ENCODE measurements around the gene BRS3. TPM values are rescaled to one million over a fixed set of nuclear protein-coding genes. Genes with fewer than 3 reads are reported as not detected.
"Not testable (repeated sequence)": the region's sequence is repeated elsewhere in the genome, so short reads cannot be mapped to it uniquely, and the experiment has no call there.

BRS3 gene
- total RNA-seq (not detected), polyA plus RNA-seq (not detected)

DNA sequence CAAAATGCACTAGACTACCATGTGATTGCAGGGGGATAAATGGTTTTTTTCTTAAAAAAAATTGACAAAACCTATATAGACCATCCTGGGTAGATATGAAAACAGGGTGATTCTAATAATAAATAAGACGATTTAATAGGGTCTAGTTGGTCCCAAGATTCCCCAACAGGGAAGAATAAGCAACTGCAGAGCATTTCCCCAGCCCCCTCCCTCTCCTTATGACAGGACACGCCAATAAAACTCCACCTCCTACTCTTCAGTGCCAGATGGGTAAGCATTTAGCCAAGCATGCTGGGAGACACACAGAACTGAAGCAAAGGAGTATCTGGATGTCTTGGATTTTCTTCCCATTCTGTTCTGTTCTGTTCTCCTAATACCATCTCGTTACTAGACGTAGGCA, at the start of gene BRS3:
Gene BRS3 (plus strand): TSS at position 301 of the 400 bp plus-strand sequence. CDS start 168 bp downstream, outside the sequence.
- Mint-ChIP-seq H3K9me3 (no peaks in the 10 kb centered on the region), H3K27me3 (peaks cover 24 to 73% of the 10 kb centered on the region in 2 donors)
- CTCF ChIA-PET = no interaction called here

DNA sequence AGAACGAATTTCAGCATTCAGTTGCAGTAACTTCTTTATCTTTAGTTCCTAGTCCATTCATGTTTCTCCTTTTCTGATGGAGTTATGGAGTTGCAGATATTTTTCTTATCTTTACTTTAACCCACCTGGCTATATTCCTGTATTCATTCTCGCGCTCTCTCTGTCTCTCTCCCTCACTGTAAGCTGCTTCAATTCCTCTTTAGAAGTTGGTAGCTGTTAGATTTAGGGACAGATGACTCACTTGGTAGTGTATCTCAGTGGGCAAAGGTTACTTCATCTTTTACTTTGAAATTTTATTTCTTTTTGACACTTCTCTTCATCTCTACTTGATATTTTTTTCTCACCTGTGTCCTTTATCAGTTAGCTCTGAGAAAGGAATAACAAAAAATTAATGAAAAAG, 49.6 kb upstream of the BRS3 start:
- Histone ChIP-seq H3K4me3 (ENCODE audit: low read length) (no peak overlapping the region), H3K27ac (ENCODE audit: low read depth, low read length) (no peak overlapping the region), H3K4me1 (ENCODE audit: insufficient read depth, low read length) (no peaks in the 10 kb centered on the region), H3K27me3 (ENCODE audit: insufficient read depth, low read length, poor library complexity, severe bottlenecking) (no peaks in the 10 kb centered on the region), H3K36me3 (ENCODE audit: insufficient read depth, low read length) (no peaks in the 10 kb centered on the region), H3K9me3 (ENCODE audit: low read length) (no peaks in the 10 kb centered on the region)
- H3K4me3 Mint-ChIP-seq = no peak overlapping the region
- no peaks in the 10 kb centered on the region for H3K4me1 Mint-ChIP-seq
- H3K36me3 Mint-ChIP-seq = no peaks in the 10 kb centered on the region
- H3K27me3 Mint-ChIP-seq = peaks cover 5% of the 10 kb centered on the region in 2 donors
- no peak for DNase-seq
- POLR2A ChIA-PET = no interaction called here
- CTCF ChIA-PET = no interaction called here
- H3K27ac Mint-ChIP-seq = no peak overlapping the region
- no peaks in the 10 kb centered on the region for H3K9me3 Mint-ChIP-seq

More for the DNA sequence above, at the start of gene BRS3:
- Histone ChIP-seq H3K27ac (ENCODE audit: low read depth, low read length) (no peak within 1 kb of the TSS), H3K9me3 (ENCODE audit: low read length) (no peaks in the 10 kb centered on the region), H3K27me3 (ENCODE audit: insufficient read depth, low read length, poor library complexity, severe bottlenecking) (no peaks in the 10 kb centered on the region), H3K4me1 (ENCODE audit: insufficient read depth, low read length) (no peaks in the 10 kb centered on the region), H3K4me3 (ENCODE audit: low read length) (no peak within 1 kb of the TSS), H3K36me3 (ENCODE audit: insufficient read depth, low read length) (no peaks in the 10 kb centered on the region)
- Mint-ChIP-seq H3K4me1 (no peaks in the 10 kb centered on the region), H3K4me3 (no peak within 1 kb of the TSS), H3K27ac (no peak within 1 kb of the TSS), H3K36me3 (no peaks in the 10 kb centered on the region)
- POLR2A ChIA-PET = no interaction called here
- no peak for DNase-seq

DNA sequence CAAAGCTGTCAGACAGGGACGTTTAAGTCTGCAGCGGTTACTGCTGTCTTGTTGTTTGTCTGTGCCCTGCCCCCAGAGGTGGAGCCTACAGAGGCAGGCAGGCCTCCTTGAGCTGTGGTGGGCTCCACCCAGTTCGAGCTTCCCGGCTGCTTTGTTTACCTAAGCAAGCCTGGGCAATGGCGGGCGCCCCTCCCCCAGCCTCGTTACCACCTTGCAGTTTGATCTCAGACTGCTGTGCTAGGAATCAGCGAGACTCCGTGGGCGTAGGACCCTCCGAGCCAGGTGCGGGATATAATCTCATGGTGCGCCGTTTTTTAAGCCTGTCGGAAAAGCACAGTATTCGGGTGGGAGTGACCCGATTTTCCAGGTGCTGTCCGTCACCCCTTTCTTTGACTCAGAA, 42.1 kb upstream of the BRS3 start:
- H3K4me1 ChIP-seq (ENCODE audit: insufficient read depth, low read length); H3K27ac ChIP-seq (ENCODE audit: low read depth, low read length); H3K4me3 Mint-ChIP-seq; H3K36me3 Mint-ChIP-seq; DNase-seq; H3K27me3 Mint-ChIP-seq; H3K4me1 Mint-ChIP-seq; H3K4me3 ChIP-seq (ENCODE audit: low read length); H3K9me3 ChIP-seq (ENCODE audit: low read length); H3K9me3 Mint-ChIP-seq; H3K27ac Mint-ChIP-seq; H3K36me3 ChIP-seq (ENCODE audit: insufficient read depth, low read length); POLR2A ChIA-PET; CTCF ChIA-PET; H3K27me3 ChIP-seq (ENCODE audit: insufficient read depth, low read length, poor library complexity, severe bottlenecking): not testable (repeated sequence)

DNA sequence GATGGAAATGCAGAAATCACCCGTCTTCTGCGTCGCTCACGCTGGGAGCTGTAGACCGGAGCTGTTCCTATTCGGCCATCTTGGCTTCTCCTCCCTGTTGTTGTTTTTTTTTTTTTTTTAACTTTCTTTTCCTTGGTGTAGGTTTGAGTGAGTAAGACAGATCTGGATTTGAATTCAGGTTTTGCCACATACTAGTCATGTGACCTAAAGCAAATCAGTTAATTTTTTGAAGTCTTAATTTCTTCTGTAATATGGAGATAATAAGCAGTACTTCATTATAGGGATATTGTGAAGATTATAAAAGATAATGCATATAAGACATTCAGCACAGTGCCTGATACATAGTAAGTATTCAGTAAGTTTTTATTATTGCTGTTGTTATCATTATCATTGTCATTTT, 41.5 kb upstream of the BRS3 start:
- POLR2A ChIA-PET = no interaction called here
- Mint-ChIP-seq H3K27me3 (peaks cover 6 to 10% of the 10 kb centered on the region in 2 donors), H3K9me3 (no peaks in the 10 kb centered on the region), H3K4me3 (no peak overlapping the region), H3K27ac (no peak overlapping the region), H3K36me3 (no peaks in the 10 kb centered on the region), H3K4me1 (no peaks in the 10 kb centered on the region)
- Histone ChIP-seq H3K27ac (ENCODE audit: low read depth, low read length) (no peak overlapping the region), H3K4me1 (ENCODE audit: insufficient read depth, low read length) (no peaks in the 10 kb centered on the region), H3K27me3 (ENCODE audit: insufficient read depth, low read length, poor library complexity, severe bottlenecking) (no peaks in the 10 kb centered on the region), H3K9me3 (ENCODE audit: low read length) (no peaks in the 10 kb centered on the region), H3K4me3 (ENCODE audit: low read length) (no peak overlapping the region), H3K36me3 (ENCODE audit: insufficient read depth, low read length) (no peaks in the 10 kb centered on the region)
- DNase-seq = no peak
- CTCF ChIA-PET = no interaction called here

DNA sequence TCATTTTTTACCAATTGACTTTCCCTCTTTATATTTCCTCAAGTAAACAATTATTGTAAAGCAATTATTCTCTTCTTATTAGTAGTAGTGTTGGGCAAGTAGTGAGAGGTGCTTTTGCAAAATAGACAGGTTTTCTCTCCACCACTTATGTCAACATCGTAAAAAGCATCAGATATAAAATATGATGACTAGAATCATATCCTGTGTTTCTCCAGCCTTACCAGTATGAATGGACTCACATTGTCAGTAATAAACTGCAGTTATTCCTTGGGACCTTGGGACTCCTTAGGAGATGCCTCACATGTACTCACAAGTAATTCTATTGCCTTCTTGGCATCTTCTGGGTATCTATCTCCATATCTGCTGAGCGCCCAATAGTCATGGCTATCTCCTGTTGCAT, 40.4 kb upstream of the BRS3 start:
- POLR2A ChIA-PET = no interaction called here
- CTCF ChIA-PET = no interaction called here
- Histone ChIP-seq H3K36me3 (ENCODE audit: insufficient read depth, low read length) (no peaks in the 10 kb centered on the region), H3K4me1 (ENCODE audit: insufficient read depth, low read length) (no peaks in the 10 kb centered on the region), H3K4me3 (ENCODE audit: low read length) (no peak overlapping the region), H3K27me3 (ENCODE audit: insufficient read depth, low read length, poor library complexity, severe bottlenecking) (no peaks in the 10 kb centered on the region), H3K27ac (ENCODE audit: low read depth, low read length) (no peak overlapping the region), H3K9me3 (ENCODE audit: low read length) (no peaks in the 10 kb centered on the region)
- Mint-ChIP-seq H3K4me3 (no peak overlapping the region), H3K36me3 (no peaks in the 10 kb centered on the region), H3K9me3 (no peaks in the 10 kb centered on the region), H3K4me1 (no peaks in the 10 kb centered on the region), H3K27me3 (peaks cover 6 to 10% of the 10 kb centered on the region in 2 donors), H3K27ac (no peak overlapping the region)
- no peak for DNase-seq

DNA sequence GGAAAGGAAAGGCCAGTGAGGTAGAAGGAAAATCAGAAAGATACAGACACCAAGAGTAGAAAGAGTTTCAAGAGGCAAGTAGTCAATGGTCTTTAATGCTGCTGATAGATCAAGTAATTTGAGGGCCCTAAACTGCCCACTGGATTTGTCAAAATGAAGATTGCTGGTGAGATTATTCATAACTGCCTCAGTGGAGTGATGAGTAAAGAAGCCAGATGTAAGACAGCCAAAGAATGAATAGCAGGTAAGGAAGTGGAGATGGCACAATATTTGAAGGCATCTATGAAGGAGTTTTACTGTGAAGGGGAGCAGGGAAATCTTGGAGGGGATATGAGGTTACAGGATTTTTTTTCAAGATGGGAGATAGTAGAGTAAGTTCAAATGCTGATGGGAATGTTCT, 39.8 kb upstream of the BRS3 start:
- Histone ChIP-seq H3K9me3 (ENCODE audit: low read length) (no peaks in the 10 kb centered on the region), H3K4me1 (ENCODE audit: insufficient read depth, low read length) (no peaks in the 10 kb centered on the region), H3K27ac (ENCODE audit: low read depth, low read length) (no peak overlapping the region), H3K27me3 (ENCODE audit: insufficient read depth, low read length, poor library complexity, severe bottlenecking) (no peaks in the 10 kb centered on the region), H3K4me3 (ENCODE audit: low read length) (no peak overlapping the region), H3K36me3 (ENCODE audit: insufficient read depth, low read length) (no peaks in the 10 kb centered on the region)
- Mint-ChIP-seq H3K9me3 (no peaks in the 10 kb centered on the region), H3K36me3 (no peaks in the 10 kb centered on the region), H3K4me1 (no peaks in the 10 kb centered on the region), H3K27me3 (peaks cover 6 to 10% of the 10 kb centered on the region in 2 donors), H3K27ac (no peak overlapping the region), H3K4me3 (no peak overlapping the region)
- CTCF ChIA-PET = no interaction called here
- DNase-seq = no peak
- POLR2A ChIA-PET = no interaction called here

DNA sequence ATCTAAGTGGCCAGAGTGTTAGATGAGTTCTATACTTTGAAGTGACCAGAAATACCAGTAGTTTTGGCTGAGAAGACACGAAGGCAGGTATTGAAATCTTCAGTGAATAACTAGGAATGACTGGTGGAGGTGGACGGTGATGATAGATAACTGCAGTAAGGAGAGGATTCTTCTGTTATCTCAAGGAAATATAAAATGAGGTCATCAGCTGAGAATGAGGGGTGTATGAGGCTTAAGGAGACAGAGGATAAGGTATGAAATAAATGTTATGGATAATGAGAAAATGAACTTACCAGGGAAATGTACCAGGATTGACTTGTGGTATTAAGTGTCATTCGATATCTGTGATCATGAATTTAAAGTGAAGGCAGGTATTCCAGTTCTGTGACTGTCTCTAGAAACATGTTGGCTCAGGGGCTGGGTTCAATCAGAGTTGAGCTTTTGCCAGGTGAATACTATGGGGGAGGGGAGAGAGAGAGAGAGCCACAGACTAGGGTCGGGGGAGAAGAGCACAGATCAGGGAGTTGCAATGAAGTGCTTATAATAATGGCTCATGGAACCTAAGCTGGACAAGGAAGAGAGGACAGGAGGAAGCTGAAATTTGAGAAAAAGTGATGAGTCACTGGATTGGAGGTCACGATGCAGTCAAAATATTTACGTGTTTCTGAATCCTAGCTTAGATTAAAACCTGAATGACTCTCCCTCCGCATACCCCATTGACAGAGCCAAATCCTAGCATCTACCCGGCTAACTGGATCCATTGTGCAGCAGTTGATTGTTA, 37.5 kb upstream of the BRS3 start:
- no peaks in the 10 kb centered on the region for H3K27me3 ChIP-seq (ENCODE audit: insufficient read depth, low read length, poor library complexity, severe bottlenecking)
- Mint-ChIP-seq H3K36me3 (no peaks in the 10 kb centered on the region), H3K27me3 (peaks cover 6 to 10% of the 10 kb centered on the region in 2 donors), H3K9me3 (no peaks in the 10 kb centered on the region), H3K27ac (no peak overlapping the region), H3K4me1 (no peaks in the 10 kb centered on the region), H3K4me3 (no peak overlapping the region)
- H3K36me3 ChIP-seq (ENCODE audit: insufficient read depth, low read length) = no peaks in the 10 kb centered on the region
- H3K9me3 ChIP-seq (ENCODE audit: low read length) = no peaks in the 10 kb centered on the region
- POLR2A ChIA-PET = no interaction called here
- no peaks in the 10 kb centered on the region for H3K4me1 ChIP-seq (ENCODE audit: insufficient read depth, low read length)
- CTCF ChIA-PET = no interaction called here
- H3K4me3 ChIP-seq (ENCODE audit: low read length) = no peak overlapping the region
- no peak overlapping the region for H3K27ac ChIP-seq (ENCODE audit: low read depth, low read length)
- no peak for DNase-seq

DNA sequence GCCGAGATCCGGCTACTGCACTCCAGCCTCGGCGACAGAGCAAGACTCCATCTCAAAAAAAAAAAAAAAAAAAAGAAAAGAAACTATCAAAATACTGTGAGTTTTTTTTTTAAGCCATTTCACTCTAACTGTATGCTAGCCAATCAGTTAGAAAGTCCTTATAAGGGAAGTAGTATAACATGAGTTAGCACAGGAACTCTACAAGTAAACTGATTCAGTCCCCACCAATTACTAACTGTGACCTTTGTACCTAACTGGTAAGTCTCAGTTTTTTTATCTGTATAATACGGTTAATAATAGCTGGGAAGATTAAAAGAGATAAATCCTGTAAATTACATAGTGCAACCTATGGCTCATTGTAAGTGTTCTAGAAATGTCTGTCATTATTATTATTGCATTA, 35.1 kb upstream of the BRS3 start:
- Mint-ChIP-seq H3K27me3 (peaks cover 0 to 3% of the 10 kb centered on the region in 2 donors), H3K9me3 (no peaks in the 10 kb centered on the region), H3K4me3 (no peak overlapping the region), H3K36me3 (no peaks in the 10 kb centered on the region), H3K27ac (no peak overlapping the region), H3K4me1 (no peaks in the 10 kb centered on the region)
- Histone ChIP-seq H3K27me3 (ENCODE audit: insufficient read depth, low read length, poor library complexity, severe bottlenecking) (no peaks in the 10 kb centered on the region), H3K4me3 (ENCODE audit: low read length) (no peak overlapping the region), H3K4me1 (ENCODE audit: insufficient read depth, low read length) (no peaks in the 10 kb centered on the region), H3K36me3 (ENCODE audit: insufficient read depth, low read length) (no peaks in the 10 kb centered on the region), H3K9me3 (ENCODE audit: low read length) (no peaks in the 10 kb centered on the region), H3K27ac (ENCODE audit: low read depth, low read length) (no peak overlapping the region)
- DNase-seq = no peak
- ChIA-PET POLR2A (no interaction called here), CTCF (no interaction called here)

DNA sequence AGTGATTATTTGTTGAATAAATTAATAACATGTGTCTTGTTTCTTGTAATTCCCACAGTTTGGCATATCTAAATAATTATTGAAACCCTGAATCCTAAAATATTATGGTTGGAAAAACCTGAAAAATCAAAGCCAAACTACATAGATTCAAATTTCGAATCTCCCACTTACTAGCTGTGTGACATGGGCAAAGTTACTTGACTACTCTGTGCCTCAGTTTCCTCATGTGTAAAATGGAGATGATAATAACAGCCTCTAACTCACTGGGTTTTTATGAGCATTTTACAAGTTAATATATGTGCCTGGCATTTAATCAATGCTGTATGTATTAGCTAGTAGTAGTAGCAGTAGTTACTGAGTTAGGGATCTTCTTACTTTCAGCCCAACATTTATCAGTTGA, 34.6 kb upstream of the BRS3 start:
- Histone ChIP-seq H3K27me3 (ENCODE audit: insufficient read depth, low read length, poor library complexity, severe bottlenecking) (no peaks in the 10 kb centered on the region), H3K4me3 (ENCODE audit: low read length) (no peak overlapping the region), H3K36me3 (ENCODE audit: insufficient read depth, low read length) (no peaks in the 10 kb centered on the region), H3K4me1 (ENCODE audit: insufficient read depth, low read length) (no peaks in the 10 kb centered on the region), H3K9me3 (ENCODE audit: low read length) (no peaks in the 10 kb centered on the region), H3K27ac (ENCODE audit: low read depth, low read length) (no peak overlapping the region)
- CTCF ChIA-PET = no interaction called here
- POLR2A ChIA-PET = no interaction called here
- Mint-ChIP-seq H3K27ac (no peak overlapping the region), H3K4me3 (no peak overlapping the region), H3K9me3 (no peaks in the 10 kb centered on the region), H3K4me1 (no peaks in the 10 kb centered on the region), H3K36me3 (no peaks in the 10 kb centered on the region), H3K27me3 (peaks cover 0 to 4% of the 10 kb centered on the region in 2 donors)
- no peak for DNase-seq

Measured in CD8-positive, alpha-beta memory T cell (primary cell).